Activated naive CD8-positive, alpha-beta T cell (primary cell): Measurements from ENCODE around the gene OR6J1.
"Not testable (repeated sequence)": the region's sequence is repeated elsewhere in the genome, so short reads cannot be mapped to it uniquely, and the experiment has no call there.

ENCODE experiments used
- H3K27ac Mint-ChIP-seq: one replicate; pipeline ENCODE4 v1.8.0; 2021; ENCODE audit warnings: mixed read lengths
- H3K27me3 Mint-ChIP-seq: one replicate; pipeline ENCODE4 v1.8.0; 2021; ENCODE audit warnings: mixed read lengths
- H3K36me3 Mint-ChIP-seq: one replicate; pipeline ENCODE4 v1.8.0; 2021; ENCODE audit warnings: mixed read lengths
- H3K4me1 Mint-ChIP-seq: one replicate; pipeline ENCODE4 v1.8.0; 2021; ENCODE audit warnings: low read depth, mixed read lengths
- H3K4me3 Mint-ChIP-seq: one replicate; pipeline ENCODE4 v1.8.0; 2021; ENCODE audit warnings: mild to moderate bottlenecking, mixed read lengths
- H3K9me3 Mint-ChIP-seq: one replicate; pipeline ENCODE4 v1.8.0; 2021; ENCODE audit warnings: low read depth, mixed read lengths

The OR6J1 gene

GRCh38 chr14:22588526-22589095 is 55.5 kb downstream of the OR6J1 start:
- Mint-ChIP-seq H3K4me3 (peak overlapping the region; percentile 97), H3K4me1 (peaks cover 65% of the 10 kb centered on the region), H3K27ac (peak overlapping the region; percentile 100), H3K9me3 (no peaks in the 10 kb centered on the region), H3K36me3 (peaks cover 15% of the 10 kb centered on the region), H3K27me3 (no peaks in the 10 kb centered on the region)

- Mint-ChIP-seq H3K4me1 (peaks cover 72% of the 10 kb centered on the region), H3K27ac (peak overlapping the region; percentile 100), H3K4me3 (peak overlapping the region; percentile 97), H3K36me3 (peaks cover 15% of the 10 kb centered on the region)
- H3K27me3 Mint-ChIP-seq, H3K9me3 Mint-ChIP-seq: not testable (repeated sequence)
Measured at GRCh38 chr14:22587677-22588422, 56.3 kb downstream of the OR6J1 start.

- Mint-ChIP-seq H3K27me3 (no peaks in the 10 kb centered on the region), H3K4me1 (peaks cover 77% of the 10 kb centered on the region), H3K27ac (peak overlapping the region; percentile 100), H3K9me3 (no peaks in the 10 kb centered on the region), H3K36me3 (peaks cover 15% of the 10 kb centered on the region), H3K4me3 (peak overlapping the region; percentile 97)
Measured at GRCh38 chr14:22587247-22587646, 56.9 kb downstream of the OR6J1 start.

DNA sequence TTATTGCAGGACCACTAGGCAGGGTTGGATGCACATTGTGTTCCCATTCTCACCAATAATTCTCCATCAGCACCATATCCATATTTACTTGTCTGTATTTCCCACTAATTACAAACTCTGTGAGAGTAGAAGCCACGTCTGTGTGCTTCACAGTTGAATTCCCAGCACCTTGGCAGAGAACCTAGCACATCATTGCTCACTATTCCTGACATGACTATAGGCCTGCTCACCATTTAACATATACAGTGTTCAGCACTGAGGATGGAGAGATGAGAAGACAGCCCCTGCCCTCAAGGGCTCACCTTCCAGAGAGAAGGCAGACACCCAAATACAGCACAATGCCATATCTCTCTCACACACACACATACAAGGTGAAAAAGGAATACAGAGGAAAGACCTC is 60.2 kb downstream of the OR6J1 start:
- no peaks in the 10 kb centered on the region for H3K9me3 Mint-ChIP-seq
- peaks cover 72% of the 10 kb centered on the region for H3K4me1 Mint-ChIP-seq
- peak overlapping the region; percentile 100 for H3K27ac Mint-ChIP-seq
- peaks cover 22% of the 10 kb centered on the region for H3K36me3 Mint-ChIP-seq
- H3K27me3 Mint-ChIP-seq: no peaks in the 10 kb centered on the region
- peak overlapping the region; percentile 70 for H3K4me3 Mint-ChIP-seq
